Heart right ventricle (tissue), 16 donors: ENCODE results near the gene CERS3. TPM values are rescaled to one million over a fixed set of nuclear protein-coding genes. Genes with fewer than 3 reads are reported as not detected.

Experiments
- ATAC-seq, 8 donors: fragments of 200-7000 bp; cut with Tn5 transposase; one replicate each; pipeline ENCODE4 v1.9.1; 2020; ENCODE audit warnings: mild to moderate bottlenecking in 8 of 8, moderate library complexity in 8 of 8, moderate number of reproducible peaks in 1 of 8
- DNase-seq, 2 donors: peaks; one replicate each; pipeline ENCODE4 v3.0.0-alpha.2; 2020
- H3K27ac ChIP-seq, 10 donors: fragments of 200-600 bp; sonication (generic) in 2 of 10; one replicate each; pipeline versions ENCODE4 v1.5.0 to v1.8.0; 2020 to 2022; ENCODE audit warnings: mild to moderate bottlenecking in 3 of 10
- H3K27me3 ChIP-seq, 7 donors: fragments of 200-600 bp; one replicate each; pipeline ENCODE4 v1.8.0; 2021 to 2022; ENCODE audit warnings: mild to moderate bottlenecking in 2 of 7
- H3K36me3 ChIP-seq, 9 donors: fragments of 200-600 bp; sonication (generic) in 1 of 9; one replicate each; pipeline versions ENCODE4 v1.5.0 to v1.8.0; 2020 to 2022; ENCODE audit warnings: mild to moderate bottlenecking in 2 of 9
- H3K4me1 ChIP-seq, 9 donors: fragments of 200-600 bp; sonication (generic) in 1 of 9; one replicate each; pipeline versions ENCODE4 v1.5.0 to v1.8.0; 2020 to 2022; ENCODE audit warnings: mild to moderate bottlenecking in 4 of 9
- H3K4me3 ChIP-seq, 10 donors: fragments of 200-600 bp; sonication (generic) in 2 of 10; one replicate each; pipeline versions ENCODE4 v1.5.0 to v1.8.0; 2020 to 2022; ENCODE audit warnings: mild to moderate bottlenecking in 7 of 10, moderate library complexity in 2 of 10
- H3K9me3 ChIP-seq, 11 donors: fragments of 200-600 bp in 10 of 11; sonication (generic) in 2 of 11; one replicate each; pipeline versions ENCODE4 v1.5.0 to v1.8.0; 2013 to 2022; ENCODE audit warnings: mild to moderate bottlenecking in 2 of 11, control low read depth in 1 of 11, moderate library complexity in 1 of 11
- WGBS, 2 donors: extraction: QIAGEN DNeasy Blood & Tissue Kit; methylation state at CpG; one replicate each; pipeline ENCODE4 v1.1.7; 2013; ENCODE audit warnings: inconsistent platforms in 1 of 2; 5-methylcytosine and 5-hydroxymethylcytosine counted together
- intact Hi-C, 10 donors: fragments of 100-400 bp; cut with DNase I; formaldehyde crosslinking; loops; one replicate each; pipeline versions ENCODE4 v1.11.1 to v1.14.2; 2022
- polyA plus RNA-seq, 2 donors: library from polyadenylated mRNA; stranded (reverse); fragments of 200-250 nt; gene quantifications; one replicate each; pipeline ENCODE4 v1.2.3, GENCODE V29; 2013
- total RNA-seq, 10 donors: library from RNA; stranded (reverse); fragmentation: NEBNext Ultra II Directional in 3 of 10; extraction: Animal tissue kit (Norgen Biotek cat#: 25700) in 3 of 10; gene quantifications; one replicate each; pipeline versions ENCODE4 v1.2.1 to v1.2.4, GENCODE V29; 2021 to 2023
- TF ChIP-seq, protein P1 (sequence below), 9 donors: fragments of 200-600 bp; sonication (generic) in 2 of 9; IDR thresholded peaks; one replicate each; pipeline versions ENCODE4 v1.5.0 to v1.8.0; 2021 to 2022; ENCODE audit warnings: antibody characterized with exemption in 9 of 9, mild to moderate bottlenecking in 5 of 9, moderate library complexity in 1 of 9
- donor health status: Arrhythmogenic right ventricular cardiomyopathy.
- donor health status: ischemic (EF 13 %, LVEDD 7.1; RV severe dilation, severe dysfunction).
- donor health status: healthy with polysubstance abuse.
- donor health status: DM: no; HTN: yes; CAD: no.
- donor health status: DM: no; HTN: no; CAD: no.
- donor health status: ischemic (EF 25% LVEDD 6.9; RV normal size, moderate dysfunction).
- donor health status: ischemic (EF 25% LVEDD 5.7; RV mildly dilated, moderate dysfunction).
- donor health status: healthy.
- donor health status: DM: yes; HTN: yes; CAD: no.
- donor health status: Ischemic cardiomyopathy.
- donor health status: ischemic (EF 35%, LVEDD 5.7; RV mildly dilated, moderate dysfunction).
- donor health status: nonischemic (EF 11% LVEDD 7.7; RV severe dilation, severe dysfunction).
- donor health status: DM: yes; HTN: yes; CAD: no.
- donor health status: PGD.
- donor health status: ischemic (EF 29% LVEDD 5.4; RV normal size, mild dysfunction).
- donor health status: nonischemic (EF 23%, LVEDD 6.1; RV moderate dilation, normal function).

Gene CERS3
- total and polyA plus RNA-seq, 12 donors = 0.03 TPM; not detected in 11

DNA sequence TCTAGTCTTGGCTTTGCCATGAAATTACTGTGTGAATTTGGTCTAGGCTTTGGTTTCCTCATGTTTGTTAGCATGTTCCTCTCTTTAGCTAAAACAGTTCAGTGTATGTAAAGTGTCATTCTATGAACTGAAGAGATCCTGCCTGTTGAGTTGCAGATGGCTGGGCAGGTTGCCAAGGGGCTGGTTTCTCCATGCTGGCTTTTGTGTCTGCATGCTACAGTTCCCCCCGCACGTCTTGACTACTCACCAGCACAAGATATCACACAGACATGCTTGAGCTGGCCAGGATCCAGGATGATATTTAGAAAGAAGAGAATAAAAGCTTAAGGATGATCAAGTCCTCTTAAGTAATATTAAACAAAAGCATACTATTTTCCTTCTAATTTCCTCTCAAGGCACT, 90.2 kb downstream of the CERS3 start:
- DNase-seq (peak; percentile 66 to 75), ATAC-seq (peak in 3 of 8 donors; percentile 53 to 61 (median 56))
- H3K36me3 ChIP-seq = no peaks in the 10 kb centered on the region
- peaks cover 0 to 7% (median 0%) of the 10 kb centered on the region in 9 donors for H3K4me1 ChIP-seq
- no peak overlapping the region for H3K4me3 ChIP-seq
- H3K9me3 ChIP-seq = no peaks in the 10 kb centered on the region
- intact Hi-C loops = no loop called here
- H3K27ac ChIP-seq = no peak overlapping the region
- no peaks in the 10 kb centered on the region for H3K27me3 ChIP-seq
- TF ChIP-seq, protein P1, sequence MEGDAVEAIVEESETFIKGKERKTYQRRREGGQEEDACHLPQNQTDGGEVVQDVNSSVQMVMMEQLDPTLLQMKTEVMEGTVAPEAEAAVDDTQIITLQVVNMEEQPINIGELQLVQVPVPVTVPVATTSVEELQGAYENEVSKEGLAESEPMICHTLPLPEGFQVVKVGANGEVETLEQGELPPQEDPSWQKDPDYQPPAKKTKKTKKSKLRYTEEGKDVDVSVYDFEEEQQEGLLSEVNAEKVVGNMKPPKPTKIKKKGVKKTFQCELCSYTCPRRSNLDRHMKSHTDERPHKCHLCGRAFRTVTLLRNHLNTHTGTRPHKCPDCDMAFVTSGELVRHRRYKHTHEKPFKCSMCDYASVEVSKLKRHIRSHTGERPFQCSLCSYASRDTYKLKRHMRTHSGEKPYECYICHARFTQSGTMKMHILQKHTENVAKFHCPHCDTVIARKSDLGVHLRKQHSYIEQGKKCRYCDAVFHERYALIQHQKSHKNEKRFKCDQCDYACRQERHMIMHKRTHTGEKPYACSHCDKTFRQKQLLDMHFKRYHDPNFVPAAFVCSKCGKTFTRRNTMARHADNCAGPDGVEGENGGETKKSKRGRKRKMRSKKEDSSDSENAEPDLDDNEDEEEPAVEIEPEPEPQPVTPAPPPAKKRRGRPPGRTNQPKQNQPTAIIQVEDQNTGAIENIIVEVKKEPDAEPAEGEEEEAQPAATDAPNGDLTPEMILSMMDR (IDR thresholded peaks at IDR 0.05) = no peak
- 1 to 5% methylated on average over 2 of the region's 2 CpGs for WGBS, 2 donors

DNA sequence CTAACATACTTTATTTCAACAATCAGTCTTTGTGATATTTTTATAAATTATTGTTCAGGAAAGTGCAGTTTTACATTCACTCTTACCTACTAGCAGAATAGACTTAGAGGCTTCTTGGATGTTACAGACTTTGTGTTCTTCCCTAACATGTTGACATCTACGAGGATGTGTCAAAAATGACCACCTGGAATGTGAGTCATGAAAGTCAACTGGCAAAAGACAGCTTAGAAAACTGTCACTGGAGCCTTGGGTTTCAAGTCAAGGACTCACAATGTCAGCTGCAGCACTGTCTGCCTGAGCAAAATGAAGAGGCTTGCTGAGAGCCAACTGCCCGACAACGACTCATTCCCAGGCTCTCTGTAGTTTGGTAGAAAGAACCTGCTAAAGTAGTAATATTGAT, 91.5 kb downstream of the CERS3 start:
- DNase-seq (no peak), ATAC-seq (no peak)
- H3K4me1 ChIP-seq = peaks cover 0 to 7% (median 0%) of the 10 kb centered on the region in 9 donors
- no peak overlapping the region for H3K4me3 ChIP-seq
- H3K36me3 ChIP-seq = no peaks in the 10 kb centered on the region
- no peaks in the 10 kb centered on the region for H3K27me3 ChIP-seq
- intact Hi-C loops = no loop called here
- H3K27ac ChIP-seq = no peak overlapping the region
- H3K9me3 ChIP-seq = no peaks in the 10 kb centered on the region
- TF ChIP-seq, protein P1 (IDR thresholded peaks at IDR 0.05) = no peak
- WGBS, 2 donors = 59 to 77% methylated on average over 3 of the region's 3 CpGs

DNA sequence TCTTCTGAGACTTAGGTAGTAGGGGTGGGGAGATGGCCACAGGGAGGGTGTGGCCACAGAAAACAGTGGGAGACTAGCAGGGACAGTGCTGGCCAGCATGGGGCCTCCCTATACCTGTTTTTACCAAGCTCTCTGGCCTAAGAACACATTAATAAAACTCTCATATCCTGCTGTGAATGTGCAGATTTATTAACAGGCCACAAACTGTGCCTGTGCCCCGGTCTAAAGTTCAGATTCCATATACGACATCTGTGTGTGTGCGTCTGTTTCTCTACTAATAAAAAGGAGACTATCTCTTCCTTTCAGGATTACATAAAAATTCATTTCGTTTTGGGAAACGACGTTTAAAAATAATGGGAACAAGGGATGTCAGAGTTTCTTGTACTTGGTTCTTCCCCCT, 94.2 kb downstream of the CERS3 start:
- ATAC-seq = no peak

DNA sequence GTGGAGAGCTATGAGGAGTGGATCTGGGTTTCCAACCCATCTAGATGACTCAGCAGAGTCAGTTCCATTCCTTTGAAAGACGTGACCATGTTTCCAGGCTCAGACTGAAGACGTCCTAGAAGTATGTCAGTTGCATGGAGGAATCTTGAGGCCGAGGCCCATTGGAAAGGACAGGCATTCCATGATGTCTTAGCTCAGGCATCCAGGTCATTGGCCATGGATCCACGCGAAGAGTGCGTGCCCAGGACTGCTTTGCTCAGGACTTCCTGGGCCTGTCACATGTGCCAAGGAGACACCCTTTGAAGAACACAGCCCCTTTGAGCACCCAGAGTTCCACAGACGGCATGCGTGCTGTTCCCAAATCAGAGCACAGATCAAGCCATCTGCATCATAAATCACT, 94.7 kb downstream of the CERS3 start:
- Histone ChIP-seq H3K27ac (no peak overlapping the region), H3K36me3 (no peaks in the 10 kb centered on the region), H3K9me3 (no peaks in the 10 kb centered on the region), H3K27me3 (no peaks in the 10 kb centered on the region), H3K4me3 (no peak overlapping the region), H3K4me1 (peaks cover 0 to 7% (median 0%) of the 10 kb centered on the region in 9 donors)
- WGBS, 2 donors = 84 to 94% methylated on average over 8 of the region's 8 CpGs
- TF ChIP-seq, protein P1 (IDR thresholded peaks at IDR 0.05) = no peak
- no peak for DNase-seq
- intact Hi-C loops = no loop called here
- ATAC-seq = no peak

More for the DNA sequence above, 94.2 kb downstream of the CERS3 start:
- no peak overlapping the region for H3K27ac ChIP-seq
- H3K4me3 ChIP-seq = no peak overlapping the region
- TF ChIP-seq, protein P1 (IDR thresholded peaks at IDR 0.05) = no peak
- 77 to 81% methylated on average over 6 of the region's 6 CpGs for whole genome bisulfite sequencing, 2 donors
- no peak for DNase-seq
- no peaks in the 10 kb centered on the region for H3K36me3 ChIP-seq
- intact Hi-C loops = no loop called here
- no peaks in the 10 kb centered on the region for H3K9me3 ChIP-seq
- no peaks in the 10 kb centered on the region for H3K27me3 ChIP-seq
- peaks cover 0 to 7% (median 0%) of the 10 kb centered on the region in 9 donors for H3K4me1 ChIP-seq
